WTC11 (cell line): ENCODE measurements around the gene TOMM20L. TPM values are rescaled to one million over a fixed set of nuclear protein-coding genes. Genes with fewer than 3 reads are reported as not detected.

Experiments
- ATAC-seq: fragments of 200-7000 bp; cut with Tn5 transposase; 2 replicates; pipeline ENCODE4 v1.10.0; 2021; ENCODE audit warnings: mild to moderate bottlenecking, moderate library complexity
- CTCF ChIA-PET: fragments of 300-600 bp; sonication (Branson Sonifier 250); formaldehyde crosslinking; loops from one replicate; lab custom pipeline; 2021; ENCODE audit warnings: antibody characterized with exemption; lab: Charles Lee
- POLR2A ChIA-PET: fragments of 350-600 bp; sonication (Branson Sonifier 250); formaldehyde crosslinking; loops from one replicate; lab custom pipeline; 2021; ENCODE audit warnings: antibody characterized with exemption; lab: Charles Lee
- DNase-seq: peaks from one replicate; pipeline ENCODE4 v3.0.0; 2021; ENCODE audit warnings: low spot score
- H3K27ac Mint-ChIP-seq: 2 replicates; pipeline ENCODE4 v1.8.0; 2021; ENCODE audit warnings: mixed read lengths
- H3K27me3 Mint-ChIP-seq: 2 replicates; pipeline ENCODE4 v1.8.0; 2021; ENCODE audit warnings: low read depth, mild to moderate bottlenecking, moderate library complexity, mixed read lengths
- H3K36me3 Mint-ChIP-seq: 2 replicates; pipeline ENCODE4 v1.8.0; 2021; ENCODE audit warnings: mixed read lengths
- H3K4me1 Mint-ChIP-seq: 2 replicates; pipeline ENCODE4 v1.8.0; 2022; ENCODE audit warnings: mixed read lengths
- H3K4me3 Mint-ChIP-seq: 2 replicates; pipeline ENCODE4 v1.8.0; 2021; ENCODE audit warnings: mild to moderate bottlenecking, moderate library complexity, mixed read lengths
- H3K9me3 Mint-ChIP-seq: 2 replicates; pipeline ENCODE4 v1.8.0; 2021; ENCODE audit warnings: mixed read lengths
- CDX4 ChIP-seq: fragments of 250-450 bp; sonication (Bioruptor Pico); IDR thresholded peaks from 2 replicates; pipeline ENCODE4 v1.9.0; 2021; ENCODE audit warnings: moderate library complexity, mild to moderate bottlenecking, inconsistent platforms, borderline replicate concordance
- HMGA2 ChIP-seq: fragments of 250-450 bp; sonication (Bioruptor Pico); IDR thresholded peaks from 2 replicates; pipeline ENCODE4 v1.4.0; 2021; ENCODE audit warnings: mild to moderate bottlenecking, moderate library complexity
- MXD4 ChIP-seq: fragments of 250-450 bp; sonication (Bioruptor Pico); IDR thresholded peaks from 2 replicates; pipeline ENCODE4 v1.8.0; 2021; ENCODE audit warnings: mild to moderate bottlenecking, moderate library complexity, borderline replicate concordance
- NFE2L1 ChIP-seq: sonication (generic); formaldehyde crosslinking; IDR thresholded peaks from 2 replicates; pipeline ENCODE4 v1.8.1; 2023; ENCODE audit warnings: missing genetic modification reagents
- NFYB ChIP-seq: sonication (generic); formaldehyde crosslinking; conservative IDR thresholded peaks from 2 replicates; pipeline ENCODE4 v1.8.0; 2022; ENCODE audit warnings: low read depth, missing genetic modification reagents
- PRDM15 ChIP-seq: sonication (generic); formaldehyde crosslinking; IDR thresholded peaks from 2 replicates; pipeline ENCODE4 v1.8.0; 2022; ENCODE audit warnings: missing genetic modification reagents
- TEAD1 ChIP-seq: sonication (generic); formaldehyde crosslinking; IDR thresholded peaks from 2 replicates; pipeline ENCODE4 v1.8.0; 2022; ENCODE audit warnings: mild to moderate bottlenecking, missing genetic modification reagents
- USF2 ChIP-seq: sonication (generic); formaldehyde crosslinking; IDR thresholded peaks from 2 replicates; pipeline ENCODE4 v1.8.1; 2023; ENCODE audit warnings: mild to moderate bottlenecking, missing genetic modification reagents, moderate library complexity
- ZBTB21 ChIP-seq: sonication (generic); formaldehyde crosslinking; IDR thresholded peaks from 2 replicates; pipeline ENCODE4 v1.8.1; 2023; ENCODE audit warnings: mild to moderate bottlenecking, missing genetic modification reagents, borderline replicate concordance
- ZNF232 ChIP-seq: sonication (generic); formaldehyde crosslinking; IDR thresholded peaks from 2 replicates; pipeline ENCODE4 v1.8.0; 2022; ENCODE audit warnings: mild to moderate bottlenecking, missing genetic modification reagents
- ZNF281 ChIP-seq: sonication (generic); formaldehyde crosslinking; IDR thresholded peaks from 2 replicates; pipeline ENCODE4 v1.8.0; 2023; ENCODE audit warnings: mild to moderate bottlenecking, missing genetic modification reagents
- ZNF317 ChIP-seq: sonication (generic); formaldehyde crosslinking; IDR thresholded peaks from 2 replicates; pipeline ENCODE4 v1.8.1; 2023; ENCODE audit warnings: low read depth, mild to moderate bottlenecking, moderate library complexity, missing genetic modification reagents, borderline replicate concordance
- ZNF396 ChIP-seq: fragments of 250-450 bp; sonication (Bioruptor Pico); IDR thresholded peaks from 2 replicates; pipeline ENCODE4 v1.8.0; 2021; ENCODE audit warnings: mild to moderate bottlenecking, moderate library complexity, borderline replicate concordance
- ZNF423 ChIP-seq: fragments of 250-450 bp; sonication (Bioruptor Pico); IDR thresholded peaks from 2 replicates; pipeline ENCODE4 v2.1.2; 2022; ENCODE audit warnings: mild to moderate bottlenecking, moderate library complexity
- ZNF671 ChIP-seq: fragments of 250-450 bp; sonication (Bioruptor Pico); IDR thresholded peaks from 2 replicates; pipeline ENCODE4 v1.8.0; 2021; ENCODE audit warnings: mild to moderate bottlenecking
- total RNA-seq: library from RNA; stranded (reverse); gene quantifications from 3 replicates; pipeline ENCODE4 v1.2.3, GENCODE V29; 2021
- TF ChIP-seq, protein P1 (sequence below): sonication (generic); formaldehyde crosslinking; IDR thresholded peaks from 2 replicates; pipeline ENCODE4 v1.8.1; 2023; ENCODE audit warnings: mild to moderate bottlenecking, missing genetic modification reagents, borderline replicate concordance

Gene TOMM20L
- total RNA-seq, 1 experiment from 2014 or later: not detected

DNA sequence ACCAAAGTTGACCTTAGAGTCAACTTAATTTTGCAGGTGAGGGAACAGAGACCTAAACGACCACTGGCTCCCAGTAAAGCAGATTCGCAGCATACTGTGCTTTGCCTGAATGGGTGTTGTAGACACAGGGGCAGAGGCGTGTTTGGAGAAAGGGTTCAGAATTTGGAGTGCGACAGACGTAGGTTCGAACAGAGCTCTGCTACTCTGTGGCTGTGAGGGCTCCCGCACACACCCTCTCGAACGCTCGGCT lies 243 bp upstream of the TOMM20L start:
- ChIA-PET POLR2A (interaction anchor here (1.5 to 2.5 kb wide), 2 partner anchors 97 to 150 kb away, joined by 5 to 9 read pairs; partner anchors contain the start of genes ARID4A and PSMA3), CTCF (interaction anchor here (0.6 to 1.9 kb wide), 7 partner anchors 9 to 151 kb away, joined by 3 to 12 read pairs (median 3); partner anchors contain the start of genes ARID4A and PSMA3)
- ATAC-seq (no peak), DNase-seq (no peak)
- no peaks in the 10 kb centered on the region for H3K9me3 Mint-ChIP-seq
- peaks cover 31% of the 10 kb centered on the region for H3K4me1 Mint-ChIP-seq
- no peak overlapping the region for H3K27ac Mint-ChIP-seq
- peaks cover 31% of the 10 kb centered on the region for H3K27me3 Mint-ChIP-seq
- no peaks in the 10 kb centered on the region for H3K36me3 Mint-ChIP-seq
- peak overlapping the region; percentile 61 for H3K4me3 Mint-ChIP-seq
- TF ChIP-seq, protein P1, sequence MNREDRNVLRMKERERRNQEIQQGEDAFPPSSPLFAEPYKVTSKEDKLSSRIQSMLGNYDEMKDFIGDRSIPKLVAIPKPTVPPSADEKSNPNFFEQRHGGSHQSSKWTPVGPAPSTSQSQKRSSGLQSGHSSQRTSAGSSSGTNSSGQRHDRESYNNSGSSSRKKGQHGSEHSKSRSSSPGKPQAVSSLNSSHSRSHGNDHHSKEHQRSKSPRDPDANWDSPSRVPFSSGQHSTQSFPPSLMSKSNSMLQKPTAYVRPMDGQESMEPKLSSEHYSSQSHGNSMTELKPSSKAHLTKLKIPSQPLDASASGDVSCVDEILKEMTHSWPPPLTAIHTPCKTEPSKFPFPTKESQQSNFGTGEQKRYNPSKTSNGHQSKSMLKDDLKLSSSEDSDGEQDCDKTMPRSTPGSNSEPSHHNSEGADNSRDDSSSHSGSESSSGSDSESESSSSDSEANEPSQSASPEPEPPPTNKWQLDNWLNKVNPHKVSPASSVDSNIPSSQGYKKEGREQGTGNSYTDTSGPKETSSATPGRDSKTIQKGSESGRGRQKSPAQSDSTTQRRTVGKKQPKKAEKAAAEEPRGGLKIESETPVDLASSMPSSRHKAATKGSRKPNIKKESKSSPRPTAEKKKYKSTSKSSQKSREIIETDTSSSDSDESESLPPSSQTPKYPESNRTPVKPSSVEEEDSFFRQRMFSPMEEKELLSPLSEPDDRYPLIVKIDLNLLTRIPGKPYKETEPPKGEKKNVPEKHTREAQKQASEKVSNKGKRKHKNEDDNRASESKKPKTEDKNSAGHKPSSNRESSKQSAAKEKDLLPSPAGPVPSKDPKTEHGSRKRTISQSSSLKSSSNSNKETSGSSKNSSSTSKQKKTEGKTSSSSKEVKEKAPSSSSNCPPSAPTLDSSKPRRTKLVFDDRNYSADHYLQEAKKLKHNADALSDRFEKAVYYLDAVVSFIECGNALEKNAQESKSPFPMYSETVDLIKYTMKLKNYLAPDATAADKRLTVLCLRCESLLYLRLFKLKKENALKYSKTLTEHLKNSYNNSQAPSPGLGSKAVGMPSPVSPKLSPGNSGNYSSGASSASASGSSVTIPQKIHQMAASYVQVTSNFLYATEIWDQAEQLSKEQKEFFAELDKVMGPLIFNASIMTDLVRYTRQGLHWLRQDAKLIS: no peak
- TF ChIP-seq ZNF396 (CRISPR knock-in tag): no peak
- peak; percentile 54; the same call in 1 of the 2 replicates for TF ChIP-seq NFE2L1 (CRISPR knock-in tag)

GRCh38 chr14:58397156-58397555 lies 1.4 kb downstream of the TOMM20L start:
- ATAC-seq (no peak), DNase-seq (no peak)
- POLR2A ChIA-PET: interaction anchor here (1.5 to 2.5 kb wide), 2 partner anchors 99 to 152 kb away, joined by 5 to 9 read pairs; partner anchors contain the start of genes ARID4A and PSMA3
- Mint-ChIP-seq H3K27ac (no peak overlapping the region), H3K9me3 (no peaks in the 10 kb centered on the region), H3K27me3 (peaks cover 31% of the 10 kb centered on the region), H3K36me3 (no peaks in the 10 kb centered on the region), H3K4me3 (no peak overlapping the region), H3K4me1 (peaks cover 31% of the 10 kb centered on the region)
- CTCF ChIA-PET: interaction anchor here (1.8 to 1.9 kb wide), 2 partner anchors 11 to 98 kb away, joined by 10 to 12 read pairs; partner anchors contain the start of gene ARID4A
- TF ChIP-seq MXD4 (CRISPR knock-in tag): no peak
- TF ChIP-seq ZNF671 (CRISPR knock-in tag): no peak
- no peak for TF ChIP-seq ZNF232 (CRISPR knock-in tag)
- no peak for TF ChIP-seq PRDM15 (CRISPR knock-in tag)
- no peak for TF ChIP-seq ZNF281 (CRISPR knock-in tag)
- no peak for TF ChIP-seq ZNF317 (CRISPR knock-in tag)
- no peak for TF ChIP-seq HMGA2 (CRISPR knock-in tag)
- no peak for TF ChIP-seq CDX4 (CRISPR knock-in tag)
- TF ChIP-seq, protein P1: no peak
- no peak for TF ChIP-seq ZBTB21 (CRISPR knock-in tag)
- TF ChIP-seq USF2: no peak
- no peak for TF ChIP-seq ZNF423 (CRISPR knock-in tag)
- no peak for TF ChIP-seq NFYB (CRISPR knock-in tag)
- no peak for TF ChIP-seq TEAD1 (CRISPR knock-in tag)
